Measurements from ENCODE around the gene STRADB.

GRCh38 chr2:201414099-201415023 is 37.2 kb upstream of the STRADB start:
- TF ChIP-seq CTCF (IDR thresholded peaks at IDR 0.05) (no peak), POLR2A (IDR thresholded peaks at IDR 0.05) (peak in 1 of 2 donors; percentile 15)

Measured in thyroid gland (tissue), 4 donors.